Measurements from ENCODE around the gene KIRREL1. TPM values are rescaled to one million over a fixed set of nuclear protein-coding genes. Genes with fewer than 3 reads are reported as not detected.

The KIRREL1 gene
- total and polyA plus RNA-seq, 4 experiments from 2014 or later: not detected

DNA sequence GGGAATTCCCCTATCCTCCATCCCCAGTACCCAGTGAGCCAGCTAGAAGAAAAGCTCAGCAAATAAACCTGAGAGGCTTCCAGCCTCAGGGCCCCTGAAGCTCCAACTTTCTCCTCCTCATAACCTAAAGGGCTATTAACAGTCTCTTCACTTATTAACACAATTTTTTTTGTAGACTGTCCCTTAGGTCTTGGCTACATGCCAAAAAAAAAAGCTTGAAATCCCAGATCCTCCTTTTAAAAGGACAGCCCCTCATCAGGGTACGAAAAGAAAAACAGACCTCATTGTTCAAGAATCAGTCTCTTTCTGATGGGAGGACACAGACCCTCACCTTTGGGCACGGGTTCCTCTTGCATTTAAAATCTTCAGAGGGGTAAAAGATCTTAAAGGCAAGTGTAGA lies 114.5 kb downstream of the KIRREL1 start:
- POLR2A ChIA-PET (ENCODE audit: partially characterized antibody): no interaction called here
- no peak overlapping the region for H3K27ac Mint-ChIP-seq
- intact Hi-C loops (cut with micrococcal nuclease): no loop called here
- H3K36me3 Mint-ChIP-seq: no peaks in the 10 kb centered on the region
- no peak for DNase-seq
- Histone ChIP-seq H3K4me3 (ENCODE audit: low read length in 2 of 2) (no peak overlapping the region), H3K27ac (ENCODE audit: low read depth, low read length) (no peak overlapping the region), H3K27me3 (ENCODE audit: insufficient read depth, low read length) (no peaks in the 10 kb centered on the region), H3K4me1 (ENCODE audit: insufficient read depth, low read length) (peaks cover under 1% of the 10 kb centered on the region), H3K9me3 (ENCODE audit: control insufficient read depth in 1 of 2, low read length in 2 of 2) (no peaks in the 10 kb centered on the region), H3K36me3 (ENCODE audit: insufficient read depth, low read length) (no peaks in the 10 kb centered on the region)
- H3K4me3 Mint-ChIP-seq: no peak overlapping the region
- peaks cover 0 to 4% (median 0%) of the 10 kb centered on the region in 8 donors for H3K9me3 Mint-ChIP-seq
- H3K4me1 Mint-ChIP-seq: peaks cover 1 to 2% (median 2%) of the 10 kb centered on the region in 4 donors
- CTCF ChIA-PET (ENCODE audit: partially characterized antibody): interaction anchor here (0.9 to 12.2 kb wide), 3 partner anchors 9 to 14 kb away, joined by 3 to 89 read pairs (median 8); no protein-coding TSS in a partner anchor
- H3K27me3 Mint-ChIP-seq: peaks cover 18 to 19% of the 10 kb centered on the region in 2 donors

GRCh38 chr1:158112994-158113758 lies 119.7 kb downstream of the KIRREL1 start:
- Histone ChIP-seq H3K27me3 (ENCODE audit: insufficient read depth, low read length) (peaks cover 10% of the 10 kb centered on the region), H3K27ac (ENCODE audit: low read depth, low read length) (no peak overlapping the region), H3K9me3 (ENCODE audit: control insufficient read depth in 1 of 2, low read length in 2 of 2) (no peaks in the 10 kb centered on the region), H3K4me3 (ENCODE audit: low read length in 2 of 2) (peak overlapping the region in 1 of 2 donors; percentile 32), H3K36me3 (ENCODE audit: insufficient read depth, low read length) (no peaks in the 10 kb centered on the region), H3K4me1 (ENCODE audit: insufficient read depth, low read length) (peaks cover 11% of the 10 kb centered on the region)
- intact Hi-C loops (cut with micrococcal nuclease): no loop called here
- CTCF ChIA-PET (ENCODE audit: partially characterized antibody): interaction anchor here (0.8 to 4.1 kb wide), 4 partner anchors 9 to 122 kb away, joined by 3 to 24 read pairs (median 4); no protein-coding TSS in a partner anchor
- Mint-ChIP-seq H3K27me3 (peaks cover 34 to 41% of the 10 kb centered on the region in 2 donors), H3K4me3 (peak overlapping the region; percentile 72 to 88 (median 82)), H3K9me3 (peaks cover 0 to 4% (median 0%) of the 10 kb centered on the region in 8 donors), H3K27ac (no peak overlapping the region), H3K36me3 (no peaks in the 10 kb centered on the region), H3K4me1 (peaks cover 12 to 14% (median 13%) of the 10 kb centered on the region in 4 donors)
- POLR2A ChIA-PET (ENCODE audit: partially characterized antibody): no interaction called here
- DNase-seq: peak in 2 of 5 donors; percentile 19 to 20

DNA sequence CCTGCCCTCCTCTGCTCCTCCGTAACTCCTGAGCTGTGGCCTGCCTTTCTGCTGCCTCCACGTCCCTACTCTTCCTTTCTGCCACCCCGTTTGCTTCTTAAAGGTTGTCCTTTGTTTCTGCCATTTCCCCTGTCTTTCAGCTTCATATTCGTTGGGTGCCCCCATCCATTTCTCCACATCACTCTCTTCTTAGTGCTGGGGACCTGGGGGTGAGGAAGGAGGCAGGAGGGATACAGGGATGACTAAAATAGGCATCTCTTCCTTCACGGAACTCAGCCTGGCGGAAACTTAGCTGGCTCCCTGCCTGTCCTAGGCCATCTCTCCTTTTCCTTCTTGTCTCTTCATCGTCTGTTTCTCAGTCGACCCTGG lies 120.3 kb downstream of the KIRREL1 start:
- Histone ChIP-seq H3K36me3 (ENCODE audit: insufficient read depth, low read length) (no peaks in the 10 kb centered on the region), H3K27ac (ENCODE audit: low read depth, low read length) (no peak overlapping the region), H3K4me3 (ENCODE audit: low read length in 2 of 2) (peak overlapping the region in 1 of 2 donors; percentile 32), H3K4me1 (ENCODE audit: insufficient read depth, low read length) (peaks cover 15% of the 10 kb centered on the region), H3K9me3 (ENCODE audit: control insufficient read depth in 1 of 2, low read length in 2 of 2) (no peaks in the 10 kb centered on the region), H3K27me3 (ENCODE audit: insufficient read depth, low read length) (peaks cover 10% of the 10 kb centered on the region)
- ChIA-PET POLR2A (ENCODE audit: partially characterized antibody) (no interaction called here), CTCF (ENCODE audit: partially characterized antibody) (interaction anchor here (0.8 to 4.1 kb wide), 4 partner anchors 9 to 123 kb away, joined by 3 to 24 read pairs (median 4); no protein-coding TSS in a partner anchor)
- intact Hi-C loops (cut with micrococcal nuclease): no loop called here
- peaks cover 34 to 47% of the 10 kb centered on the region in 2 donors for H3K27me3 Mint-ChIP-seq
- peak overlapping the region in 1 of 7 donors; percentile 10 for H3K27ac Mint-ChIP-seq
- H3K9me3 Mint-ChIP-seq: peaks cover 0 to 4% (median 0%) of the 10 kb centered on the region in 8 donors
- DNase-seq: no peak
- peak overlapping the region; percentile 70 to 88 (median 82) for H3K4me3 Mint-ChIP-seq
- H3K36me3 Mint-ChIP-seq: no peaks in the 10 kb centered on the region
- peaks cover 13 to 16% (median 14%) of the 10 kb centered on the region in 4 donors for H3K4me1 Mint-ChIP-seq

DNA sequence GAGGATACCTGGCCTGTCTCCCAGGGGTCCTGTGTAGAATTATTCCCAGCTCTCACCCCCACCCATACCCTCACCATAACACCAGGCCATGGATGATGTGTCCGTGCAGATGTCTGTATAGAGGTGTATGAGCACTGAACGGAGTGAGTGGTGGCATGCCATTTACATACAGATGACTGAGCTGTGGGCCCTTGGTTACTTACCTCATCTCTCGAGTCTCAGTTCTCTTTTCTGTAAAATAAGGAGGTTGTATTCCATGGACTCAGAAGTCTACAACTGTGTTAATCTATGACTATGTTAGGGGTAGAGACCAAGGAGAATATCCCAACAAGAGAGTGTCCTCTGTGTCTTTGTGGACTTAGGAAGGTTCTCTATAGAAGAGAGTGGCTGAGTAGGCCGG lies 121.7 kb downstream of the KIRREL1 start:
- CTCF ChIA-PET (ENCODE audit: partially characterized antibody): interaction anchor here (0.7 to 4.1 kb wide), 3 partner anchors 10 to 19 kb away, joined by 3 to 24 read pairs (median 4); no protein-coding TSS in a partner anchor
- Histone ChIP-seq H3K4me1 (ENCODE audit: insufficient read depth, low read length) (peaks cover 15% of the 10 kb centered on the region), H3K9me3 (ENCODE audit: control insufficient read depth in 1 of 2, low read length in 2 of 2) (no peaks in the 10 kb centered on the region), H3K27me3 (ENCODE audit: insufficient read depth, low read length) (peaks cover 10% of the 10 kb centered on the region), H3K27ac (ENCODE audit: low read depth, low read length) (no peak overlapping the region), H3K36me3 (ENCODE audit: insufficient read depth, low read length) (no peaks in the 10 kb centered on the region), H3K4me3 (ENCODE audit: low read length in 2 of 2) (no peak overlapping the region)
- H3K27ac Mint-ChIP-seq: no peak overlapping the region
- no peak overlapping the region for H3K4me3 Mint-ChIP-seq
- POLR2A ChIA-PET (ENCODE audit: partially characterized antibody): no interaction called here
- H3K27me3 Mint-ChIP-seq: peaks cover 33 to 51% of the 10 kb centered on the region in 2 donors
- peaks cover 0 to 3% (median 0%) of the 10 kb centered on the region in 8 donors for H3K9me3 Mint-ChIP-seq
- H3K36me3 Mint-ChIP-seq: no peaks in the 10 kb centered on the region
- peaks cover 13 to 16% (median 14%) of the 10 kb centered on the region in 4 donors for H3K4me1 Mint-ChIP-seq
- no peak for DNase-seq
- intact Hi-C loops (cut with micrococcal nuclease): no loop called here

GRCh38 chr1:158116311-158117167 lies 123.1 kb downstream of the KIRREL1 start:
- Histone ChIP-seq H3K4me1 (ENCODE audit: insufficient read depth, low read length) (peaks cover 15% of the 10 kb centered on the region), H3K36me3 (ENCODE audit: insufficient read depth, low read length) (no peaks in the 10 kb centered on the region), H3K27me3 (ENCODE audit: insufficient read depth, low read length) (peaks cover 10% of the 10 kb centered on the region), H3K27ac (ENCODE audit: low read depth, low read length) (no peak overlapping the region), H3K9me3 (ENCODE audit: control insufficient read depth in 1 of 2, low read length in 2 of 2) (no peaks in the 10 kb centered on the region), H3K4me3 (ENCODE audit: low read length in 2 of 2) (no peak overlapping the region)
- Mint-ChIP-seq H3K36me3 (no peaks in the 10 kb centered on the region), H3K4me1 (peaks cover 13 to 16% (median 14%) of the 10 kb centered on the region in 4 donors), H3K4me3 (peak overlapping the region in 1 of 8 donors; percentile 5), H3K27ac (no peak overlapping the region), H3K9me3 (peaks cover 0 to 3% (median 0%) of the 10 kb centered on the region in 8 donors), H3K27me3 (peaks cover 39 to 60% of the 10 kb centered on the region in 2 donors)
- intact Hi-C loops (cut with micrococcal nuclease): no loop called here
- no peak for DNase-seq
- ChIA-PET CTCF (ENCODE audit: partially characterized antibody) (interaction anchor here (0.7 to 4.1 kb wide), 11 partner anchors 9 to 960 kb away, joined by 3 to 24 read pairs (median 4); partner anchors contain the start of gene AIM2), POLR2A (ENCODE audit: partially characterized antibody) (no interaction called here)

GRCh38 chr1:158117854-158118704 lies 124.6 kb downstream of the KIRREL1 start:
- no peaks in the 10 kb centered on the region for H3K9me3 ChIP-seq (ENCODE audit: control insufficient read depth in 1 of 2, low read length in 2 of 2)
- peaks cover 10% of the 10 kb centered on the region for H3K27me3 ChIP-seq (ENCODE audit: insufficient read depth, low read length)
- no peaks in the 10 kb centered on the region for H3K36me3 ChIP-seq (ENCODE audit: insufficient read depth, low read length)
- H3K4me3 Mint-ChIP-seq: peak overlapping the region in 6 of 8 donors; percentile 1 to 78 (median 60)
- H3K27ac ChIP-seq (ENCODE audit: low read depth, low read length): no peak overlapping the region
- no peak overlapping the region for H3K27ac Mint-ChIP-seq
- H3K9me3 Mint-ChIP-seq: no peaks in the 10 kb centered on the region
- DNase-seq: peak in 3 of 5 donors; percentile 33 to 43 (median 43)
- ChIA-PET POLR2A (ENCODE audit: partially characterized antibody) (interaction anchor here (0.6 kb wide), 1 partner anchor 878 kb away, joined by 3 read pairs; no protein-coding TSS in a partner anchor), CTCF (ENCODE audit: partially characterized antibody) (interaction anchor here (0.9 to 7.7 kb wide), 12 partner anchors 8 to 958 kb away, joined by 3 to 89 read pairs (median 5); partner anchors contain the start of gene AIM2)
- intact Hi-C loops (cut with micrococcal nuclease): no loop called here
- peaks cover 10 to 12% (median 11%) of the 10 kb centered on the region in 4 donors for H3K4me1 Mint-ChIP-seq
- peaks cover 13% of the 10 kb centered on the region for H3K4me1 ChIP-seq (ENCODE audit: insufficient read depth, low read length)
- peaks cover 29 to 52% of the 10 kb centered on the region in 2 donors for H3K27me3 Mint-ChIP-seq
- H3K36me3 Mint-ChIP-seq: no peaks in the 10 kb centered on the region
- no peak overlapping the region for H3K4me3 ChIP-seq (ENCODE audit: low read length in 2 of 2)
